GM19351 (cell line): ENCODE results near the gene CDK5RAP3.
"Not testable (repeated sequence)": the region's sequence is repeated elsewhere in the genome, so short reads cannot be mapped to it uniquely, and the experiment has no call there.

Source experiments
- ATAC-seq: cut with Tn5 transposase; IDR thresholded peaks from one replicate; pipeline ENCODE4 v1.9.1; 2021; ENCODE audit warnings: mild to moderate bottlenecking, moderate library complexity; ENCODE audit not compliant: unreplicated experiment

Gene CDK5RAP3

DNA sequence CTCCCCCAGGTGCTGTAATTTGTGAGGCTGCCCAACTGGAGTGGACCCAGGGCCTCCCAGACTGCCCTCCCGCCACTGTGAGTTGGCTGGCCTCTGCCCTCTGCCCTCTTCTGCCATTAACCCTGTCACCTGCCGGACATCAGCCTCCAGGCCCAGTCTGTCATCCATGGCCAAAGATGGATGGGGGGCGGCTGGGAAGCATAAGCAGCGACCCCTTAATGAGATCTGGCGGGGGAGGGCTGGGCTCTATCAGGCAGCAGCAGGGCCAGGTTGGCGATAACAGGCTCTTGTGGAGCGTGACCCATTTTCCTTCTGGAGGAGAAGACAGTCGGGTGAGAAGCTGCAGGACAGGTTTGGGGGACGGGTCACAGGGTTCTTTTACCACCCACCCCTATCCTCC is 25.3 kb downstream of the CDK5RAP3 start:
- no peak for ATAC-seq

DNA sequence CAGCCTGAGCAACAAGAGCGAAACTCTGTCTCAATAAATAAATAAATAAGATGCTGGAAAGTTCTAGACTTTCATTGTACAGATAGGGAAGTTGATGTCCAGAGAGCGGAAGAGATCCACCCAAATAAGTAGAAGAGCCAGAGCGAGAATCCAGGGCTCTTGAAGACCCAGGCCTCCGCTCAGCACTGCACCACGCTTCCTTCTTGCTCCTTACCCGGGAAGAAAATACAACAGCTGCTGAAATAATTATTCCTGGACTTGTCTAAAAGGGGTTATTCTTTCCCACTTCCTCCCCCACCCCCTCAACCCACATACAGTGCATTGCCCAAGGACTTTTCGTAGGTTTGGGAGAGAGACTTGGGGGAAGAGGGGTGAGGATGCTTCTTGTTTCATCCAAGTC is 26.7 kb downstream of the CDK5RAP3 start:
- no peak for ATAC-seq

DNA sequence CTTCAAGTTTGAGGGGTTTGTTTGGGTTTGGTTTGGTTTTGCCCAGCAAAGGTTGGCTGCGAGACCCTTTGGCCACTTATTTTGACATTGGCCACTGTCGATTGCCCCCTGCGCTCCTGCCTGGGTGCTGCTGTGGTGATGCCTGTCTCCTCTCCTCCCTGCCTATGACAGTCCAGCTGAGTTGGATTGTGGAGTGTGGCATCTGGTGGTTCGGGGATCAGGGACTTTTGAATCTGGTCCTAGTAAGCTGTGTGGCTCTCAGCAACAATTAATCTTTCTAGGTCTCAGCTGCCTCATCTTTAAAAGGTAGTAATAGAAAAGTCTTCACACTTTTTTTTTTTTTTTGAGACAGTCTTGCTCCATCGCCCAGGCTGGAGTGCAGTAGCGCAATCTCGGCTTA is 27.1 kb downstream of the CDK5RAP3 start:
- no peak for ATAC-seq

DNA sequence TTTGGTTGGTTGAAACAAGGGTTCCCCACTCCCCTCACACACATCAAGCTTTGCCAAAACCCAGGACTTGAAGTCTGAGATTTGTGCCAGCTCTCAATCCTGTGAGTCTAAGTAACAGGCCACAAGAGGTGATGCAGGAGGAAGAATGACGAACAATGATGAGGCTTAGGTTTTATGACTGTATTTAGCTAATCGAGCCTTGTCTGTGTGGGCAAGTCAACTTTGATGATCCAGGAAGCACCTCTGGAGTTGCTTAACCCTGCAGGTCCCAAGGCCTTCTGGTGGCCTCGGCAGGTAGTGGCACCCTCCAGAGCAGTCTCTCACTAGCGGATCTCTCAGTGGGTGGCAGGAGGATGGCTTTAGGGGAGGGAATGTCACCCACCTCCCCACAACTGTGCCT is 28.7 kb downstream of the CDK5RAP3 start:
- no peak for ATAC-seq

DNA sequence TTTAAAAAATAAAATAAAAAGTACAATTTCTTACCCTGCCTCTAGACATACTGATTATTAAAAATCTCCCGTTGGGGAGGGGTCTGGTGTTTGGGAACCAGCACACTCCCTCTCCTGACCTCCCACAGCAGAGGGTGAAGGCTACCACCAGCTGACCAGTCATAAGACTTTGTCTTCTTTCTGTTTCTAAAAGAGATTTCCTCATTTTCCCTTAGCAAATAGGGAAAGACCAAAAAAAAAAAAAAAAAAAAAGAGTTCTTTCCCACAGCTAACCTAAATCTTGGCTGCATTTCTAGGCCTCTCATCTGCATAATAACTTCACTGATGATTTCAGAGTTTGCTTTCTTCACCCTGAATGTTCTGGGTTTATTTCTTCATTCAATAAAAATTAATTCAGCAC is 30.3 kb downstream of the CDK5RAP3 start:
- ATAC-seq, result no peak

DNA sequence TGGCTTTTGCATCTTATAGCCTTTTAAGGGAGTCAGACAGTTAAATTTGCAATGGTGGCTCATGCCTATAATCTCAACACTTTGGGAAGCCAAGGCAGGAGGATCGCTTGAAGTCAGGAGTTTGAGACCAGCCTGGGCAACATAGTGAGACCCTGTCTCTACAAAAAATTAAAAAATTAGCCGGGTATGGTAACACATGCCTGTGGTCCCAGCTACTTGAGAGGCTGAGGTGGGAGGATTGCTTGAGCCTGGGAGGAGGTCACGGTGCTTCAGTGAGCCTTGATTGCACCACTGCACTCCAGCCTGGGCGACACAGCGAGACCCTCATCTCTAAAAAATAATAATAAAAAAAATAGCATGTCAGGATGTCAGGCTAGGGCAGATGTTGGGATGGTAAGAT is 30.7 kb downstream of the CDK5RAP3 start:
- ATAC-seq, result not testable (repeated sequence)

DNA sequence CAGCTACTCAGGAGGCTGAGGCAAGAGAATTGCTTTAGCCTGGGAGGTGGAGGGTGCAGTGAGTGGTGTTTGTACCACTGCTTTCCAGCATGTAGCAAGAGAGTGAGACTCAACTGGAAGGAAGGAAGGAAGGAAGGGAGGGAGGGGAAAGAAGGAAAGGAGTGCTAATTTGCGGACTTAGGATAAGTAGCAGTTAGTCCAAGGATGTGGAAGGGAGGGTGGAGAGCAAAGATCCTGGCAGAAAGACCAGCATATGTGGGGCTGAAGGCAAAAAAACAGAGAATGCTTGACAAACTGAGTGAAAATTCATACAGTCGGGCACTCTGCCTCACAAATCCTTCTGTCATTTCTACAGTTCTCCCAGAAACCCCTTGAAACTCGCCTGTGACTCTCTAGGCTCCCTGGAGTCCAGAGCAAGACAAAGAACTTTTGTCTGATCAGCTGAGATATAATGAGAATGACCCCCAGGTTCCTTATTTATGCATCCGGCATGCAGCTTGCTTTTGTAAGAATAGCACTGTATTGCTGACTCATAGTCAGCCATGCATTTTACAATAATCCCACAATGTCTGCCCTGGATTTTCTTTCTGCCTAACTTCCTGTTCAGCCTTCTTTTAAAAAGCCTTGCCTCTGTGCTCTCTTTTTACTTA is 31.5 kb downstream of the CDK5RAP3 start:
- ATAC-seq, result no peak

DNA sequence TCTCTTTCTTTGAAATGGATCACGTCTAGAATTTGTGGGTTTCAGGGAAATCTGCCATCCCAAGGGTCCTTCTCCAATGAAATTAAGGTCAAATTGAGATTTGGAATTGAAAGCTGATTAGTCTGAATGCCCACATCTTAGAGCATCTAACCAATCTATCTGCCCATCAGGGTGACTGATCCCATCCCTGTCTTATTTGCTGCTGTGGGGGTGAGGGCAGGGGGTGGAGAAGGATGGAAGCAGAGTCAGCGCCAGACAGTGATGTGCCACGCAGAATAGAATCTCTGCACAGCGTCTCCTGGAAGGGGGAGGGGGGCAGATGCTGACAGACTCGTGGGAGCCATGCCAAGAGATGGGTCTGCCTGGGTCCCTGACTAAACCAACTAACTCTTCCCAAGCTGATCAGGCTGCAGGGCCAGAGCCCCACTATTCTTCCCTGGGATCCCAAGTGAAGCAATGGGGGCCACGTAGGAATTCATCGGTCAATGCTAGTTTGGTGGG is 32.1 kb downstream of the CDK5RAP3 start:
- no peak for ATAC-seq

DNA sequence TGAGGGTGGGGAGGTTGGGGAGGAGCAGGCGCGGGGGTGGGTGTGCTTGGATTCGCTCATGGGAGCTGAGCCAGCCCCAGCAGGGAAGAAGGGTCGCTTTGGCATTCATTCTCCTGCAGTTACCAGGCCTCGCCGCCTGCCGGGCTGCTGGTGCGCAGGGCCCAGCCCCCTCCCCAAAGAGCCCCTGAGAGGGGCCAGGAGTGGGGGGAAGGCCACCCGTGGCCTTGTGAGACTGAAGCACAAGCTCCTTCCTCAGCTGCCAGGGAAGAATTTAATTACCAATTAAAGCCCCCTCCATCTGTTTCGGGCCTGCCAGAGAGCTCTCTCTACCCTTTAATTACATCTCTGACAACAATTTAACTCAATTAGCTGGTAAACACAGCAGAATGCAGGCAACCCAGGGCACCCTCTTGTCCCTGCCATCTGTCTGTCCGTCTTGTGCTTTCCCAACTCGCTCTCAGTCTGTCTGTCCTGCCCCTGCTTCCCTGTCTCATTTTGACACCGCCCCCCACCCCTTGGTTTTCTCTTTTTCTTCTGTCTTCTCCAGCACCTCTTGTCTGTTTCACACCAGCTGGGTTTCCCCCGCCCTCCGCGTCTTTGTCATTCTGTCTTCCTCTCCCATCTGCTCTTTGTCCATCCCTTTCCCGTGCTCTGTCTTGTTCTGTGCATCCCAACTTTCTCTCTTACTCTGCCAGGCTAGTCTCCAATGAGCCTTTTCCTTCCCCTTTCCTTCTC is 32.7 kb downstream of the CDK5RAP3 start:
- ATAC-seq, result no peak

DNA sequence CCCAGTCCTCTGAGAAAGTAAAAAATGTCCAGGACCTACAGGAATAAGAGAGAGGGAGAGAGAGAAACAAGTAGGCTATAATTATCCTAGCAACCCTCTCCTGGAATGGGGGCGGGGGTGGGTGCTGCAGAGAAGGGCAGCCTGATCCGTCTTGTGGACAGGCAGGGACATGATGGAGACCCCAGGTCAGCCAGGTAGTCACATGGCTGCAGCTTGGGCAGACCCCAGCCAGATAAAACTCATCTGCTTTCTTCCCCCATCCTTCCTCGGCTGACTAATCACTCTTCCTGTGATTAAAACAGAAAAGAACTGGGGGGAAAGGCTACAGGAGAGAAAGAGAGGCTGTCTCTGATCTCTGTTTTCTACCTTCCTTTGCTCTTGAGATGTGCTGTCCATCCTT is 34.1 kb downstream of the CDK5RAP3 start:
- no peak for ATAC-seq

DNA sequence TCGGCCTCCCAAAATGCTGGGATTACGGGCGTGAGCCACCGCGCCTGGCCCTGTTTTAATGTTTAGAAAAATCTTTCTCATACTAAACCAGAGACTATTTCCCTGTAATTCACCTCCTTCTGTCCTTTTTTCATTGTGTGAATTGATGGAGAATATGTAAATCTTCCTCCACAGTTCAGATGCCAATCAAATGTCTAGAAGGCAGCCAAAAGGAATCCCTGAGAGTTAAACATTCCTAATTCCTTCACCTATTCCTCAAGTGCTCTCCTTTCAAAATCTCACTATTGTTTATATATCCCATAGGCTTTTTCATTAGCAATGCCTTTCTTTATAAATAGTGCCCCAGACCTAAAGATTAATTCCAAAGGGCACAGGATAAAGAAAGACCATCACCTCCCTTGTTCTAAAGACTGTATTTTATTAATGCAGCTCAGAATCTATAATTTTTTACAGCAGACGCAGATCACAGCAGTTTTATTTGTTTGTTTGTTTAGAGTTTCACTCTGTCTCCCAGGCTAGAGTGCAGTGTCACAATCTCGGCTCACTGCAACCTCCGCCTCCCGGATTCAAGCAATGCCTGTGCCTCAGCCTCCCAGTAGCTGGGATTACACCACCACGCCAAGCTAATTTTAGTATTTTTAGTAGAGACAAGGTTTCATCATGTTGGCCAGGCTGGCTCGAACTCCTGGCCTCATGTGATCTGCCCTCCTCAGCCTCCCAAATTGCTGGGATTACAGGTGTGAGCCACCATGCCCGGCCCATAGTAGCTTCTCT is 36.2 kb downstream of the CDK5RAP3 start:
- no peak for ATAC-seq

DNA sequence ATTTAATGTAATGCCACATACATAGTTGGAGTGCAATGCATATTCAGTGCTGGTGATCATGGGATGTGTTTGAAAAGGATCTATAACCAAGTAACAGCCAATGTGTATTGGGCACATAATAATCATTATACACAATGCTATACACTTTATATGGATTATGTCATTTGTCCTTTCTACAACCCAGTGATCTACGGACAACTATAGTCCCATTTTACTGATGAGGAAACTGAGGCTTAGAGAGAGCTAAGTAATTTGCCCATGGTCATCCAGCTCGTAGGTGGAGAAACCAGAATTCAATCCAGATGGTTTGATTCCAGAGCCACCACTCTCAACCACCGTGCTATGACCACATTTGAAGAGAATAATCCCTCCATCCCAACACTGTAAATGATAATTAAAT is 39.3 kb downstream of the CDK5RAP3 start:
- ATAC-seq, result no peak

DNA sequence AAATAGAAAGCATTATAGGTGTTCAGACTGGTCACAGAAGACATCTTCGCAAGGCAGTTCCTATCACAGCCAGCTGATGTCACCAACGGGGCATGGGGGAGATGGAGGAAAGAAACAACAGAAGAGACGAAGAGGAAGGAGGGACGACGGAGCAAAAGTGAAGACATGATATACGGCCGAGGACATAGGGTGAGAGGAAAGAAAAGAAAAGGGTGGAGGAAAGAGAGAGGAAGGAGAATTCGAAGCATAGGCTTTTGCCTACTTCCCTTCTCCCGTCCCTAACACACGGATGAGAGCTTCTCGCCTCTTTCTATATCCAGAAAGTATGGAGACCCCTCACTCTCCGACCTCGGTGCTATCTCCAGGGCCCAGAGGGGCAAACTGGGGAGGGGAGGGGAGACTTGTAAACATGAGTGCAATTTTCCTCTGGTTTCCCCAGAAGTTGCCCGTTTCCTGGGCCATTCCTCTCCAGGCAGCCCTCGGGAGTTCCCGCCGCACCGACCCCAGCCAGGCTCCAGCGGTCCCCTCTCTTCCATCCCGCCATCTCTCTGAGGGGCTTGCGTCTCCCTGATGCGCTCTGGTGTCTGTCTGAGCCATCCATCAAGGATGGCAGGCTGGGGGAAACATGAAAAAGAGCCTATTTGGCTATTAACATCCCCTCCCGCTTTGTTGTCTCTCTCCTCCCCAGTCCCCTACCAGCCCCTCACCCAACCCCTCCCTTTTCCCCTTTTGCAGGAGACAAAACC is 40.7 kb downstream of the CDK5RAP3 start:
- no peak for ATAC-seq

DNA sequence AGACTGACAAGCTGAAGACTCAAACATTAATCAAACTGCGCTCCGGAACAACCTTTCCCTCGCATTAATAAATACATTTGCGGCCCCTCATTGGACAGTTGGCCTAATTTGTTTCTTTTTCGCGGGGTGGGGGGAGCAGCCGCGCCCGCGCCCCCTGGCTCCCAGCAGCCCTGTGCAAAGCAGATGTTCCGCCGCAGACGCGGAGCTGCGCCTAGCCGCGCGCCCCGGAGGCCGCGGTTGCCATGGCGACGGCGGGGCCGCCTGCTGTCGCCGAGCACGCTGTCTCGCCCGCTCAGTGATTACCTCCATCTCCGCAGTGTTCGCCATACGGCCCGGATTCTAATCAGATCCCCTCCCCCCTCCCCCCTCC is 41.2 kb downstream of the CDK5RAP3 start:
- peak; percentile 43 for ATAC-seq

DNA sequence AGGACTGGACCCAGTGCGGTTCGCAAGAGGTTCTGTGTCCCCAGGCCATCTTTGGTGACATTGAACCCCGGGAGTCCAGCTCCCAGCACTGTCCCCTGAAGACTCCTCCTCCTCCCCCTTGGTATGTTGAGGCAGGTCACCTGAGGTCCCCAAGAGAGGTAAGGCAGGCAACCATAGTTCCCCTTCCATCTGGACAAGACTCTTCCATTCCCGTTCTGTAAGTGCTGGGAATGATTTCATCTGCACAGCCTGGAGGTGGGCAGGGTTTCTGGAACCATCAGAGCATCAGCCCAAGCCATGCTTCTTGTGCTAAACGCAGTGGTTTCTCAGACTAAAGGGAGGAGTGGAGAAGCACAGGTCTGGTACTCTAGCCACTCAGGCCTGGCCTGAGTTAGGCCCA is 41.7 kb downstream of the CDK5RAP3 start:
- ATAC-seq, result no peak

DNA sequence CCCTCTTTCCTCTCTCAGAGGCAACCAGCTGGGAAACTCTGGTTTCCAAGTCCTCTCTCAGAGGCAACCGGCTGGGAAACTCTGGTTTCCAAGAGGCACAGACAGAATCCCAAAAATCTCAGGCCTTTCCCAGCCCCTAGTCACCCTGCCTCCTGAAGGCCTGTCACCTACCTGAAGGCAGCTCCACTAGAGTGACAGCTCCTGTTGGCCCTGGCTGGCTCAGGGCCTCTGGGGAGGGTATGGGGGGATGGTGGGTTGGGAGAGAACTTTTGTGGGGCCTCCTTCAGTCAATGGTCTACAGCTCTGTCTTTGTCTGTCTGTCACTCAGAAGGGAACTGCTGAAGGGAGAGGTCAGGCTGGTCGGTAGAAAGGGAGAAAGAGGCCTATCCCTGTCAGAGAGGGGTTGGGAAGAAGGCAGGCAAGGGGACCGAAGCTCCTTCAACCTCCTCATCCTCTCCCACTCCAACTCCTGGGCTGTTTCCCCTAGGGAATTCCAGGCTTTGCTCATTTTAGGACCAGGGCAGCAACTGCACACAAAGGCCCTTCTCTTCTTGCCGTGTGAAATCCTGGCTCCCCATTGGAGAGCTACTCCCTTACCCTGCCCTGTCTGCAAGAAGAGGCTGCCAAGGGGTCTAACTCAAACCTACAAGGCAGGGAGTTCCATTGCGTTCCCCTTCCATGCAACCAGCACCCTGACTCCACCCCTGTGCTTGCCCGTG is 43.1 kb downstream of the CDK5RAP3 start:
- ATAC-seq, result no peak

DNA sequence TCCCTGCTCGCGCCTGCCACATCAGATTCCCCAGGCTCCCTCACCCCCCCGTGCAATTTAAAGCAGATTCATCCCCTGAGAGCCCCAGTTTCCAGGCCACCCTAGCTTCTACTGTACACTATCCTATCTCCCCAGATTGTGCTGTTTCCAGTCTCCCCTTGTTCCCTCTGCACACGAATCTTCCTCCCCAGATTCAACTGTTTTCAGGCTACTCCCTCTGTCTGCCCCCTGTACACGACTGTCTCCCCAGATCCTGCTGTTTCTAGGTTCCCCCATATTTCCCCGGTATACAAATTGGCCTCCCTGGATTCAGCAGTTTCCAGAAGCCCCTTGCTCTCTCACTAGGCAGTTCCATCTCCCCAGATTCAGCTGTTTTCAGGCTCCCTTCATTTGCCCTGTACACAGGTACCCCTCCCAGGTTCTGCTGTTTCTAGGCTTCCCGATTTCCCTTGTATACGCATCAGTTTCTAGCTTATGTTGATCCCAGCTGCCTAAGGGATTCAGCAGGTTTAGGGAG is 43.7 kb downstream of the CDK5RAP3 start:
- no peak for ATAC-seq

DNA sequence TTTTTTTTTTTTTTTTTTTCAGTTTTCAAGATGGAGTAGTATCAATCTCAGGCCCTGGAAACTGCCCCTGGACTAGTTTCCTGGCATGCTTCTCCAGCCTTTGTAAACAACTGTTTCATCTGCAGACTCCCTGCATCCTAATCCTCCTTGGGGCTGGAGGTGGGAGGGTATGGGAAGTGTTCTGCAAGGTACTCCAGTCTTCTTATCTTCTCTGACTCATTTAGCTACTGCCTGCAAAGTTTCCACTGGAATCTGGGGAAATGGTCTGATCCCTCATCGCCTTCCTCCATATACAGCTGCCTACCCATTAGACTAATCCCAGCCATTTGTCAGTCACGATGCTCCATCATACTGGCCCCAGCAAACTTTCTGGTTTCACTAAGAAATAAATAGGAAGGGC is 45.2 kb downstream of the CDK5RAP3 start:
- no peak for ATAC-seq

DNA sequence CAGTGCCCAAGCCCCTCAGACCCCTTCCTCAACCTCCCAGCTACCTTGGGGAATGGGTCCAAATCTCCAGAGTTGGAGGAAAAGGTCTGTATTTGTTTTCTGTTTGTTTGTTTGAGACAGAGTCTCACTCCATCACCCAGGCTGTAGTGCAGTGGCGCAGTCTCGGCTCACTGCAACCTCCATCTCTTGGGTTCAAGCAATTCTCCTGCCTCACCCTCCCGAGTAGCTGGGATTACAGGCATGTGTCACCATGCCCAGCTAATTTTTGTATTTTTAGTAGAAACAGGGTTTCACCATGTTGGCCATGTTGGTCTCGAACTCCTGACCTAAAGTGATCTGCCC is 46.9 kb downstream of the CDK5RAP3 start:
- not testable (repeated sequence) for ATAC-seq

DNA sequence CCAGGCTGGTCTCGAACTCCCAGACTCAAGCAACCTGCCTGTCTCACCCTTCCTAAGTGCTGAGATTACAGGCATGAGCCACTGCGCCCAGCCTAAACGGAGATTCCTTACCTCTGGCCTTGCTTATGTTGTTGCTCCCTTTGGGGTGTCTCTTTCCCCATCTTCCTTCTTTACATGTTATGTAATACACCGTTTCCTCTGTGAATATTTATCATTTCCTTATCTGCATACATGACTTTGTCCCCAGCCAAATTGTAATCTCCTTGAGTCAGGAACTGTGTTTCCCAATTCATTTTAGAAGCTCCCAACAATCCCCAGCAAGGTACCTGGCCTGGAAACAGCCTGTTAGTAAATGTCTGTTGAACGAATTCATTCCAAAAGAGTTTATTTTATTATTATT is 51.0 kb downstream of the CDK5RAP3 start:
- ATAC-seq, result no peak
